Thoracic aorta (tissue), 2 donors: ENCODE measurements around the gene STKLD1. TPM values are rescaled to one million over a fixed set of nuclear protein-coding genes. Genes with fewer than 3 reads are reported as not detected.

ENCODE experiments used
- ATAC-seq: fragments of 150-250 bp; one replicate; pipeline ENCODE4 v1.8.0; 2017; ENCODE audit warnings: low read depth; ENCODE audit not compliant: insufficient number of reproducible peaks, low FRiP score
- DNase-seq: peaks from one replicate; pipeline ENCODE4 v3.0.0-alpha.2; 2020; ENCODE audit warnings: low spot score
- H3K27ac ChIP-seq, 2 donors: fragments of 200-600 bp; sonication (generic); 1 replicate in 1 of 2; 2 replicates in 1 of 2; pipeline ENCODE4 v1.5.1; 2016; ENCODE audit warnings: mild to moderate bottlenecking in 2 of 2, moderate library complexity in 2 of 2
- H3K27me3 ChIP-seq: fragments of 200-600 bp; sonication (generic); replicated peaks from 2 replicates; pipeline ENCODE4 v1.6.0; 2016; ENCODE audit warnings: mild to moderate bottlenecking; ENCODE audit not compliant: insufficient read depth
- H3K36me3 ChIP-seq: fragments of 200-600 bp; sonication (generic); one replicate; pipeline ENCODE4 v1.5.1; 2016
- H3K4me1 ChIP-seq, 2 donors: fragments of 200-600 bp; sonication (generic); 1 replicate in 1 of 2; 2 replicates in 1 of 2; pipeline versions ENCODE4 v1.5.1 to v1.6.0; 2016; ENCODE audit warnings: low read depth in 2 of 2, mild to moderate bottlenecking in 1 of 2; ENCODE audit not compliant: control insufficient read depth in 1 of 2
- H3K4me3 ChIP-seq: fragments of 200-600 bp; sonication (generic); 2 replicates; pipeline ENCODE4 v1.5.1; 2016; ENCODE audit warnings: mild to moderate bottlenecking
- H3K9me3 ChIP-seq: fragments of 200-600 bp; sonication (generic); 2 replicates; pipeline ENCODE4 v1.5.1; 2016
- total RNA-seq, 2 donors: library from RNA; depleted of rRNA; stranded (reverse); fragments of >200 nt; gene quantifications; one replicate each; pipeline versions ENCODE4 v1.1.0 to v1.2.3, GENCODE V29; 2016
- TF ChIP-seq, protein P1 (sequence below): fragments of 200-600 bp; sonication (generic); IDR thresholded peaks from one replicate; pipeline ENCODE4 v1.5.1; 2019; ENCODE audit warnings: antibody characterized with exemption

STKLD1 gene
- total RNA-seq, 2 donors from 2014 or later = 0.42 TPM; not detected in 1

DNA sequence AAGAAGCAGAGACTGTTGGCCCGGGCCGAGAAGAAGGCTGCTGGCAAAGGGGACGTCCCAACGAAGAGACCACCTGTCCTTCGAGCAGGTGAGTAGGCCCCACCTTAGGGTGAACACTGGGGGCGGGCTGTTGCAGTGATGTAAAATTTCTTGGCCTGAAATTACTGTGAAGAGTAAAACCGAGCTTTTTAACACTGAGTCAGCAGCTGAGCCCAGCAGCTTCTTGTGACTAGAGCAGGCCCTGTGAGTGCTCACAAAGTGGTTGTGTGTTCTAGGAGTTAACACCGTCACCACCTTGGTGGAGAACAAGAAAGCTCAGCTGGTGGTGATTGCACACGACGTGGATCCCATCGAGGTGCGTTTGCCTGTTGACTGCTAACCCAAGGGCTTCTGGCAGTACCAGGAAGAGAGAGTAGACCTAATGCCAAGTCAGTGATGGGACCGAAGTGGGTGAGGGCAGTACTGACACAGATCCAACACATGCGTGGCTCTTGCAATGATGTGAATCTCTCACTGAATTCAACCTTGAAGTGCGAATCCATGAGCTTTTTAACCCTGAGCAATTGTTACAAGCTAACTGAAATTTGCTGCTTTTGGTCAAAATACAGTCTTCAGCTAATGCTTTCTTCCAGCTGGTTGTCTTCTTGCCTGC lies 26.1 kb upstream of the STKLD1 start:
- Histone ChIP-seq H3K36me3 (peaks cover 43% of the 10 kb centered on the region), H3K27me3 (no peaks in the 10 kb centered on the region), H3K4me3 (no peak overlapping the region), H3K9me3 (no peaks in the 10 kb centered on the region), H3K27ac (no peak overlapping the region), H3K4me1 (peaks cover 18 to 39% of the 10 kb centered on the region in 2 donors)
- ATAC-seq (no peak), DNase-seq (no peak)
- TF ChIP-seq, protein P1, sequence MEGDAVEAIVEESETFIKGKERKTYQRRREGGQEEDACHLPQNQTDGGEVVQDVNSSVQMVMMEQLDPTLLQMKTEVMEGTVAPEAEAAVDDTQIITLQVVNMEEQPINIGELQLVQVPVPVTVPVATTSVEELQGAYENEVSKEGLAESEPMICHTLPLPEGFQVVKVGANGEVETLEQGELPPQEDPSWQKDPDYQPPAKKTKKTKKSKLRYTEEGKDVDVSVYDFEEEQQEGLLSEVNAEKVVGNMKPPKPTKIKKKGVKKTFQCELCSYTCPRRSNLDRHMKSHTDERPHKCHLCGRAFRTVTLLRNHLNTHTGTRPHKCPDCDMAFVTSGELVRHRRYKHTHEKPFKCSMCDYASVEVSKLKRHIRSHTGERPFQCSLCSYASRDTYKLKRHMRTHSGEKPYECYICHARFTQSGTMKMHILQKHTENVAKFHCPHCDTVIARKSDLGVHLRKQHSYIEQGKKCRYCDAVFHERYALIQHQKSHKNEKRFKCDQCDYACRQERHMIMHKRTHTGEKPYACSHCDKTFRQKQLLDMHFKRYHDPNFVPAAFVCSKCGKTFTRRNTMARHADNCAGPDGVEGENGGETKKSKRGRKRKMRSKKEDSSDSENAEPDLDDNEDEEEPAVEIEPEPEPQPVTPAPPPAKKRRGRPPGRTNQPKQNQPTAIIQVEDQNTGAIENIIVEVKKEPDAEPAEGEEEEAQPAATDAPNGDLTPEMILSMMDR = no peak

- no peak overlapping the region for H3K4me3 ChIP-seq
- ATAC-seq = no peak
Measured at GRCh38 chr9:133351526-133351907, 24.6 kb upstream of the STKLD1 start.

DNA sequence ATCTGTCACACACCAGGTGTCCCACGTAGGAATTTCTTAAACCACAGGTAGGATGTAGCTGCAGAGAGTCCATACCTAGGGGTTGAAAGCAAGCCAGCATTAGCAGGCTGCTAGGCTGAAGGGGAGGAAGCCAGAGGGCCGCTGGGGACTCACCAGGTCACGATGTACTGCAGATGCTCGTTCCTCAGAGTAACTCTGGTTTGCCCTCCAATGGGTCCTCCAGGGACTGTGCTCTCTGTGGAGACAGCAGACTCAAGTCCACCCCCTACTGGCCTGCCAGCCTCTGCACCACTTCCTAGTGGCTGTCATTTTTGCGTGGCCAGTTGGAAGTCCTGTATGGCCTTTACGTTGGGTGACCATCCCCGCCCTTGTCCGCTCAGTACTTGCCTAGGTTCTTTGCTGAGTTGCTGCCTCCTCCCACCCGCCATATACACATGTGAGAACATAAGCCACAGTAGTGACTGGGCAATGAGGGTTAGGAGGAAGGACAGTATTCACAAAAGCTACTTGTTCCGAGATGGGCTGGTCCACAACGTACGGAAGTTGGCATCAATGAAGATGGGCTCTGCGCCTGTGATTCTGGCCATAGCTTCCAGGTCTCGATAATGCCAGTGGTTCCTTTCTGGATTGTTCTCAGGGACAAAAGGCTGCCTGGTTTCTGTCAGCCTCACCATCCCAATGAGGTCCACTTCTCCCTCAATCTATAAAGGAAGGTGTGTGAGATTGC lies 24.1 kb upstream of the STKLD1 start:
- H3K27ac ChIP-seq = no peak overlapping the region
- TF ChIP-seq, protein P1 = peak; percentile 15
- H3K9me3 ChIP-seq = no peaks in the 10 kb centered on the region

More at GRCh38 chr9:133351526-133351907, 24.6 kb upstream of the STKLD1 start:
- H3K9me3 ChIP-seq = no peaks in the 10 kb centered on the region
- peaks cover 36% of the 10 kb centered on the region for H3K36me3 ChIP-seq
- DNase-seq = no peak
- H3K27ac ChIP-seq = no peak overlapping the region
- TF ChIP-seq, protein P1 = no peak
- peaks cover 19 to 40% of the 10 kb centered on the region in 2 donors for H3K4me1 ChIP-seq
- no peaks in the 10 kb centered on the region for H3K27me3 ChIP-seq

DNA sequence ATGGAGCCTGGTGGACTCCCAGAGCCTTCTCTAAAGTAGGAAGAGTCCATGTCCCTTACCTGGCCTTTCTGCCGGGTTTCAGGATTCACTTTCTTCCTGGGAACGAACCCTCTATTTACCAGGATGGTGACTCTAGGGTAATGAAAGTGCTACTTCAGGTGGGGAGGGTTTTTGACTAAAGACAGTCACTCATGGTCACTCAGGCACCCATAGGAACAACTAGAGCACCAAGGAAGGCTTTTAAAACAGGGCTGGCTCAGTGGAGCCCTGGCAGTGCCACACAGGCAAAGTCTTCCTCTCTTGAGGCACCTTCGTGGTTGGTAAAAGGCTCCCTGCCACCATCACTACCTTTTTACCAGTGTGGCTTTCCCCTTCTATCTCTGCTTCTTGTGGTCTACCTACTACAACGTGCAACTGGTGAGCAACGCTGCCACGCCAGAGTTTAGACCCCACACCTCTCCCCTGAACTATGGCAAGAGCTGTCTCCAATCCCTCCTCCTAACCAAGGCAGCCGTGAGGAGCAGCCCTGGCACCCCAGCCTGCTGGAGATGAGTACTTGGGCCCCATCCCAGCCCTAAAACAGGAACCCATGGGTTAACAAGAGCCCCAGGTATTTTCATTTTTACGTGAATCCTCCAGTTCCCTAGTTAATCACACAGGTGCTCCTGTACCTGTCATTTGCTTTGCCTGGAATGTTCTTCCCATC lies 23.4 kb upstream of the STKLD1 start:
- Histone ChIP-seq H3K9me3 (no peaks in the 10 kb centered on the region), H3K4me1 (peaks cover 21 to 43% of the 10 kb centered on the region in 2 donors), H3K27me3 (no peaks in the 10 kb centered on the region), H3K4me3 (no peak overlapping the region), H3K36me3 (peaks cover 36% of the 10 kb centered on the region), H3K27ac (no peak overlapping the region)
- DNase-seq (no peak), ATAC-seq (no peak)
- TF ChIP-seq, protein P1 = no peak

More for the DNA sequence above, 24.1 kb upstream of the STKLD1 start:
- Histone ChIP-seq H3K27me3 (no peaks in the 10 kb centered on the region), H3K36me3 (peaks cover 36% of the 10 kb centered on the region), H3K4me3 (no peak overlapping the region), H3K4me1 (peaks cover 19 to 38% of the 10 kb centered on the region in 2 donors)
- no peak for DNase-seq
- no peak for ATAC-seq

DNA sequence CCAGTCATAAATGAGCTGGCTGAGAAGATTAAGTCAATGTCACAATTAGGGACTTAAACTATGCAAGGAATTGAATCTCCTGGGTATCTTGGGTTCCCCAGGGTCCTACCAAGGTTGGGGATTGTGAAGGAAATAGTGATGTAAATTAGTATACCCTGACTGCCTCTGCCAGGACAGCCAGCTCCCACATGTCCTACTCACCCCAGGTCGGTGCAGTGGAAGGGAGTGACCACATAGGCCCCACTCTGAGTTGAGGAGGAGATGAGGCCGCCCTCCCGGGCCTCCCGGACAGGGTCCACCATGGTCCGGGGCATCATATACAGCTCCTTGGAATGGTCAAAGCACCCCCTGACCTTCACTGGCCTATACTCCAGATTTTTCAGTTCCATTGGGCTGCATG lies 22.6 kb upstream of the STKLD1 start:
- Histone ChIP-seq H3K4me1 (peaks cover 21 to 43% of the 10 kb centered on the region in 2 donors), H3K36me3 (peaks cover 36% of the 10 kb centered on the region), H3K9me3 (no peaks in the 10 kb centered on the region), H3K4me3 (no peak overlapping the region), H3K27me3 (no peaks in the 10 kb centered on the region), H3K27ac (no peak overlapping the region)
- ATAC-seq (no peak), DNase-seq (no peak)
- TF ChIP-seq, protein P1 = no peak
